Caco-2 (cell line): ENCODE measurements around the gene CRTC1. TPM values are rescaled to one million over a fixed set of nuclear protein-coding genes. Genes with fewer than 3 reads are reported as not detected.

Source experiments
- BruUV-seq: library from RNA; stranded (reverse); fragments of 400-500 nt; replicated peaks from 2 replicates; lab custom pipeline; 2021; lab: Mats Ljungman, UMichigan
- CTCF ChIA-PET: fragments of 300-600 bp; sonication (Branson Sonifier 250); formaldehyde crosslinking; loops from one replicate; lab custom pipeline; 2022; ENCODE audit warnings: antibody characterized with exemption; lab: Charles Lee
- POLR2A ChIA-PET: fragments of 300-600 bp; sonication (Branson Sonifier 250); formaldehyde crosslinking; loops from one replicate; lab custom pipeline; 2022; ENCODE audit warnings: antibody characterized with exemption; lab: Charles Lee
- DNase-seq, 2 experiments: peaks; one replicate each; pipeline versions ENCODE4 v3.0.0 to v3.0.0-alpha.2; 2020 to 2022
- H3K27me3 ChIP-seq: replicated peaks from 2 replicates; pipeline ENCODE4 v1.6.0; 2011; ENCODE audit warnings: low read length; ENCODE audit not compliant: control insufficient read depth, insufficient read depth
- H3K36me3 ChIP-seq: 2 replicates; pipeline ENCODE4 v1.5.1; 2011; ENCODE audit warnings: low read length; ENCODE audit not compliant: control insufficient read depth, insufficient read depth
- H3K4me1 ChIP-seq: fragments of 250-450 bp; sonication (Bioruptor Pico); 2 replicates; pipeline ENCODE4 v1.5.1; 2020; ENCODE audit warnings: mild to moderate bottlenecking
- H3K4me3 ChIP-seq: 2 replicates; pipeline ENCODE4 v1.5.1; 2011; ENCODE audit warnings: low read depth, mild to moderate bottlenecking, control low read depth, low read length
- H3K9me3 ChIP-seq: fragments of 250-450 bp; sonication (Bioruptor Pico); 2 replicates; pipeline ENCODE4 v1.5.1; 2020; ENCODE audit warnings: mild to moderate bottlenecking, moderate library complexity
- H3K27ac Mint-ChIP-seq: one replicate; pipeline ENCODE4 v1.8.0; 2022; ENCODE audit warnings: mixed read lengths; ENCODE audit not compliant: unreplicated experiment
- H3K27me3 Mint-ChIP-seq: one replicate; pipeline ENCODE4 v1.8.0; 2022; ENCODE audit warnings: mixed read lengths; ENCODE audit not compliant: insufficient read depth, unreplicated experiment
- H3K36me3 Mint-ChIP-seq: one replicate; pipeline ENCODE4 v1.8.0; 2022; ENCODE audit warnings: mild to moderate bottlenecking, mixed read lengths; ENCODE audit not compliant: insufficient read depth, unreplicated experiment
- H3K4me1 Mint-ChIP-seq: one replicate; pipeline ENCODE4 v1.8.0; 2022; ENCODE audit warnings: low read depth, mixed read lengths; ENCODE audit not compliant: unreplicated experiment
- H3K4me3 Mint-ChIP-seq: one replicate; pipeline ENCODE4 v1.8.0; 2022; ENCODE audit warnings: mild to moderate bottlenecking, moderate library complexity, mixed read lengths; ENCODE audit not compliant: unreplicated experiment
- H3K9me3 Mint-ChIP-seq: one replicate; pipeline ENCODE4 v1.8.0; 2022; ENCODE audit warnings: mixed read lengths; ENCODE audit not compliant: unreplicated experiment
- CTCF ChIP-seq, 2 experiments: fragments of 200-600 bp in 1 of 2; IDR thresholded peaks; 1 replicate in 1 of 2; 2 replicates in 1 of 2; pipeline versions ENCODE4 v1.5.1 to v1.8.0; 2011 to 2022; ENCODE audit warnings: antibody characterized with exemption in 1 of 2, control low read depth in 1 of 2, inconsistent platforms in 1 of 2, low read depth in 1 of 2, low read length in 1 of 2, mild to moderate bottlenecking in 1 of 2, moderate library complexity in 1 of 2; ENCODE audit not compliant: insufficient read depth in 1 of 2, severe bottlenecking in 1 of 2, unreplicated experiment in 1 of 2
- intact Hi-C: fragments of 100-400 bp; cut with micrococcal nuclease; formaldehyde crosslinking; loops from one replicate; pipeline ENCODE4 v1.10.0; 2022; ENCODE audit not compliant: unreplicated experiment
- total RNA-seq: library from RNA; stranded (reverse); gene quantifications from 2 replicates; pipeline ENCODE4 v1.2.3, GENCODE V29; 2022

Gene CRTC1
- total RNA-seq, 1 experiment from 2014 or later, result 13.8 TPM

- TF ChIP-seq CTCF (IDR thresholded peaks at IDR 0.05; ENCODE audit: insufficient read depth in 1 of 2, low read depth in 1 of 2, low read length in 1 of 2, severe bottlenecking in 1 of 2, unreplicated experiment in 1 of 2), result no peak
- DNase-seq, result no peak
- no peaks in the 10 kb centered on the region for H3K9me3 Mint-ChIP-seq
- H3K4me1 Mint-ChIP-seq, result no peaks in the 10 kb centered on the region
- no peaks in the 10 kb centered on the region for H3K27me3 Mint-ChIP-seq
- BruUV-seq, result no TSS peak
- H3K36me3 ChIP-seq, result no peaks in the 10 kb centered on the region
- ChIA-PET POLR2A (no interaction called here), CTCF (interaction anchor here (0.6 kb wide), 1 partner anchor 149 kb away, joined by 3 read pairs; no protein-coding TSS in a partner anchor)
- H3K4me3 ChIP-seq, result no peak overlapping the region
- H3K4me3 Mint-ChIP-seq, result no peak overlapping the region
- no peak overlapping the region for H3K27ac Mint-ChIP-seq
- no peaks in the 10 kb centered on the region for H3K4me1 ChIP-seq
- no peaks in the 10 kb centered on the region for H3K36me3 Mint-ChIP-seq
- intact Hi-C loops, result no loop called here
- no peaks in the 10 kb centered on the region for H3K27me3 ChIP-seq
- no peaks in the 10 kb centered on the region for H3K9me3 ChIP-seq
These were observed 27.7 kb downstream of the CRTC1 start for GRCh38 chr19:18710996-18711751.

GRCh38 chr19:18711893-18712292 is 28.4 kb downstream of the CRTC1 start:
- Histone ChIP-seq H3K27me3 (no peaks in the 10 kb centered on the region), H3K4me1 (no peaks in the 10 kb centered on the region), H3K4me3 (no peak overlapping the region), H3K9me3 (no peaks in the 10 kb centered on the region), H3K36me3 (no peaks in the 10 kb centered on the region)
- BruUV-seq, result no TSS peak
- Mint-ChIP-seq H3K36me3 (no peaks in the 10 kb centered on the region), H3K27me3 (no peaks in the 10 kb centered on the region), H3K4me3 (no peak overlapping the region), H3K27ac (no peak overlapping the region), H3K4me1 (no peaks in the 10 kb centered on the region), H3K9me3 (no peaks in the 10 kb centered on the region)
- intact Hi-C loops, result no loop called here
- no peak for TF ChIP-seq CTCF (IDR thresholded peaks at IDR 0.05; ENCODE audit: insufficient read depth in 1 of 2, low read depth in 1 of 2, low read length in 1 of 2, severe bottlenecking in 1 of 2, unreplicated experiment in 1 of 2)
- DNase-seq, result no peak
- POLR2A ChIA-PET, result no interaction called here
- CTCF ChIA-PET, result interaction anchor here (0.6 kb wide), 1 partner anchor 148 kb away, joined by 3 read pairs; no protein-coding TSS in a partner anchor

- H3K27me3 ChIP-seq, result no peaks in the 10 kb centered on the region
- H3K9me3 Mint-ChIP-seq, result no peaks in the 10 kb centered on the region
- TF ChIP-seq CTCF (IDR thresholded peaks at IDR 0.05; ENCODE audit: insufficient read depth in 1 of 2, low read depth in 1 of 2, low read length in 1 of 2, severe bottlenecking in 1 of 2, unreplicated experiment in 1 of 2), result no peak
- H3K27ac Mint-ChIP-seq, result no peak overlapping the region
- H3K36me3 Mint-ChIP-seq, result no peaks in the 10 kb centered on the region
- H3K4me1 ChIP-seq, result no peaks in the 10 kb centered on the region
- intact Hi-C loops, result no loop called here
- ChIA-PET POLR2A (no interaction called here), CTCF (no interaction called here)
- no peak for DNase-seq
- no peaks in the 10 kb centered on the region for H3K27me3 Mint-ChIP-seq
- H3K4me3 ChIP-seq, result no peak overlapping the region
- H3K36me3 ChIP-seq, result no peaks in the 10 kb centered on the region; the same call in 1 of the 2 replicates
- H3K4me1 Mint-ChIP-seq, result peaks cover 6% of the 10 kb centered on the region
- no TSS peak for BruUV-seq
- H3K9me3 ChIP-seq, result no peaks in the 10 kb centered on the region
- no peak overlapping the region for H3K4me3 Mint-ChIP-seq
These were observed 29.5 kb downstream of the CRTC1 start for GRCh38 chr19:18712981-18713380.
